Gastrocnemius medialis (tissue), 4 donors: ENCODE measurements around the gene CLEC4G.

Experiments used
- CTCF ChIP-seq, 5 experiments: fragments of 450-650 bp in 3 of 5; fragments of 200-600 bp in 2 of 5; sonication (generic) in 2 of 5; IDR thresholded peaks in 4 of 5; conservative IDR thresholded peaks in 1 of 5; 1 replicate in 4 of 5; 2 replicates in 1 of 5; pipeline ENCODE4 v1.5.1; 2016 to 2019; ENCODE audit warnings: antibody characterized with exemption in 5 of 5, mild to moderate bottlenecking in 3 of 5, moderate library complexity in 3 of 5
- POLR2A ChIP-seq, 2 donors: fragments of 450-650 bp; IDR thresholded peaks; one replicate each; pipeline ENCODE4 v1.6.1; 2017; ENCODE audit warnings: antibody characterized with exemption in 2 of 2, mild to moderate bottlenecking in 2 of 2, moderate library complexity in 2 of 2

DNA sequence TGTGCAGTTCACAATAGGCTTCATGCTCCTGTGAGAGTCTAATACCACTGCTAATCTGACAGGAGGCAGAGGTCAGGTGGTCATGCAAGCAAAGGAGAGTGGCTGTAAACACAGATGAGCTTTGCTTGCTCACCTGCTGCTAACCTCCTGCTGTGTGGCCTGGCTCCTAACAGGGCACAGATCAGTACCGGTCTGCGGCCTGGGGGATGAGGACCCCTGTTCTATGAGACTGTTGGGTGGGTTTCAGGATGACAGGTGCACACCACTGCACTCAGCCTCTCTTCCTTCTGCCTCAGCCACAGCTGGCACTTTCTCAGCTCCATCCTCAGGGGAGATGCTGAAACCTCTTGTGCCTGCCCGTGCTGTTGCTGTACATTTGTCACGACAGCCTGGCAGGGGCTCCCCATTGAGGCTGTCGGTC lies 9.7 kb downstream of the CLEC4G start:
- TF ChIP-seq CTCF (IDR thresholded peaks at IDR 0.05 in 4 of 5, conservative IDR thresholded peaks at IDR 0.05 in 1 of 5) (no peak), POLR2A (IDR thresholded peaks at IDR 0.05) (no peak)
